ENCODE results near the gene PNKD. TPM values are rescaled to one million over a fixed set of nuclear protein-coding genes. Genes with fewer than 3 reads are reported as not detected.

The PNKD gene
- total and polyA plus RNA-seq, 2 experiments from 2014 or later: 28.2 to 83.3 TPM

DNA sequence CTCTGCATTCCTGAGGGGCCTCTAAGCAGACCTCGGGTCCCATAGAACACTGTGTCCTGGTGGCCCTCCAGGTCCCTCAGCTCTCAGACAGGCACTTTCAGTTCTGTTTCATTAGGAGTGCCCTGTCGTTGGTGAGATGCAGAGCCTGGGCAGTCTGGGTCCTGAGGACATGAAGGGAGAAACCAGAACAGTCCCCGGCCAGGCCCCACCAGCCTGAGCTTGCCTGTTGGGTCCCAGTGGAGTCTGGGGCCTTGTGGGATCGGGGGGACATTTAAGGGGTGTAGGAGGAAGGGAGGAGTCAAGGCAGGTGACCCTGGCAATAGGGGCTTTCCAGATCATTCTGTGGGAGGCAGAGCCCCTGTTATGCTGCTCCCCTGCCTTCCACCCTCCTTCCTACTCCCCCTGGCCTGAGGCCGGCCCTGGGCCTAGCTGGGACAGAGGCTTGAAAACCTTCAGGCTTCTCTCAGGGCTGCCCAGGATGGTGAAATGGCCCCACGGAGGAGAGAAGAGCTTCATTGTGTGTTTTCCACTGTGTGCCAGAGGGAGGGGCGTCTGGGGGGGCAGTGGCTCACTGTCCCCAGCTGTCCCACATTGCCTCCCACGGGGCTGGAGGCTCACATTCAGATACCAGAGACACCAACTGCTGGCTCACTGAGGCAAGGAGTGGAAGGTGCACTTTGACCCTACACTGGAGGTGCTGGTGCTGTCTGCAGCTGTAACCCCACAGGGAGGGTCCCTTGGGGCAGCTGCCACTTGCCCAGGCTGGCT is 59.7 kb downstream of the PNKD start:
- H3K9me2 ChIP-seq (ENCODE audit: insufficient read depth): no peaks in the 10 kb centered on the region
- Mint-ChIP-seq H3K4me3 (no peak overlapping the region), H3K36me3 (ENCODE audit: low read depth) (no peaks in the 10 kb centered on the region), H3K27me3 (ENCODE audit: insufficient read depth, low read depth, poor library complexity) (peaks cover 11% of the 10 kb centered on the region), H3K4me1 (peaks cover 55% of the 10 kb centered on the region), H3K27ac (no peak overlapping the region), H3K9me3 (no peaks in the 10 kb centered on the region)
- H3K27me3 ChIP-seq (ENCODE audit: insufficient read depth): no peaks in the 10 kb centered on the region
- H3F3A ChIP-seq (replicated peaks; ENCODE audit: low read depth): no peaks in the 10 kb centered on the region
- peaks cover 29% of the 10 kb centered on the region for H3K4me1 ChIP-seq (ENCODE audit: insufficient read depth)
- no peak overlapping the region for H3K4me2 ChIP-seq
- DNase-seq (ENCODE audit: low spot score) (no peak), ATAC-seq (no peak)
- H3K4me3 ChIP-seq: no peak overlapping the region
- H3K27ac ChIP-seq (ENCODE audit: low read depth): no peak overlapping the region
- no peaks in the 10 kb centered on the region for H3K79me2 ChIP-seq (replicated peaks; ENCODE audit: insufficient read depth)
- H3K36me3 ChIP-seq (ENCODE audit: insufficient read depth): no peaks in the 10 kb centered on the region
- TF ChIP-seq ZNF331 (CRISPR knock-in tag; IDR thresholded peaks at IDR 0.05; ENCODE audit: low read depth) (no peak), EZH2 (IDR thresholded peaks at IDR 0.05; ENCODE audit: low read depth, unreplicated experiment) (no peak), ZNF114 (CRISPR knock-in tag; IDR thresholded peaks at IDR 0.05) (no peak)
- TF ChIP-seq, protein P1, sequence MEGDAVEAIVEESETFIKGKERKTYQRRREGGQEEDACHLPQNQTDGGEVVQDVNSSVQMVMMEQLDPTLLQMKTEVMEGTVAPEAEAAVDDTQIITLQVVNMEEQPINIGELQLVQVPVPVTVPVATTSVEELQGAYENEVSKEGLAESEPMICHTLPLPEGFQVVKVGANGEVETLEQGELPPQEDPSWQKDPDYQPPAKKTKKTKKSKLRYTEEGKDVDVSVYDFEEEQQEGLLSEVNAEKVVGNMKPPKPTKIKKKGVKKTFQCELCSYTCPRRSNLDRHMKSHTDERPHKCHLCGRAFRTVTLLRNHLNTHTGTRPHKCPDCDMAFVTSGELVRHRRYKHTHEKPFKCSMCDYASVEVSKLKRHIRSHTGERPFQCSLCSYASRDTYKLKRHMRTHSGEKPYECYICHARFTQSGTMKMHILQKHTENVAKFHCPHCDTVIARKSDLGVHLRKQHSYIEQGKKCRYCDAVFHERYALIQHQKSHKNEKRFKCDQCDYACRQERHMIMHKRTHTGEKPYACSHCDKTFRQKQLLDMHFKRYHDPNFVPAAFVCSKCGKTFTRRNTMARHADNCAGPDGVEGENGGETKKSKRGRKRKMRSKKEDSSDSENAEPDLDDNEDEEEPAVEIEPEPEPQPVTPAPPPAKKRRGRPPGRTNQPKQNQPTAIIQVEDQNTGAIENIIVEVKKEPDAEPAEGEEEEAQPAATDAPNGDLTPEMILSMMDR (conservative IDR thresholded peaks at IDR 0.05; ENCODE audit: low read depth in 2 of 2): no peak
- TF ChIP-seq, protein P2, sequence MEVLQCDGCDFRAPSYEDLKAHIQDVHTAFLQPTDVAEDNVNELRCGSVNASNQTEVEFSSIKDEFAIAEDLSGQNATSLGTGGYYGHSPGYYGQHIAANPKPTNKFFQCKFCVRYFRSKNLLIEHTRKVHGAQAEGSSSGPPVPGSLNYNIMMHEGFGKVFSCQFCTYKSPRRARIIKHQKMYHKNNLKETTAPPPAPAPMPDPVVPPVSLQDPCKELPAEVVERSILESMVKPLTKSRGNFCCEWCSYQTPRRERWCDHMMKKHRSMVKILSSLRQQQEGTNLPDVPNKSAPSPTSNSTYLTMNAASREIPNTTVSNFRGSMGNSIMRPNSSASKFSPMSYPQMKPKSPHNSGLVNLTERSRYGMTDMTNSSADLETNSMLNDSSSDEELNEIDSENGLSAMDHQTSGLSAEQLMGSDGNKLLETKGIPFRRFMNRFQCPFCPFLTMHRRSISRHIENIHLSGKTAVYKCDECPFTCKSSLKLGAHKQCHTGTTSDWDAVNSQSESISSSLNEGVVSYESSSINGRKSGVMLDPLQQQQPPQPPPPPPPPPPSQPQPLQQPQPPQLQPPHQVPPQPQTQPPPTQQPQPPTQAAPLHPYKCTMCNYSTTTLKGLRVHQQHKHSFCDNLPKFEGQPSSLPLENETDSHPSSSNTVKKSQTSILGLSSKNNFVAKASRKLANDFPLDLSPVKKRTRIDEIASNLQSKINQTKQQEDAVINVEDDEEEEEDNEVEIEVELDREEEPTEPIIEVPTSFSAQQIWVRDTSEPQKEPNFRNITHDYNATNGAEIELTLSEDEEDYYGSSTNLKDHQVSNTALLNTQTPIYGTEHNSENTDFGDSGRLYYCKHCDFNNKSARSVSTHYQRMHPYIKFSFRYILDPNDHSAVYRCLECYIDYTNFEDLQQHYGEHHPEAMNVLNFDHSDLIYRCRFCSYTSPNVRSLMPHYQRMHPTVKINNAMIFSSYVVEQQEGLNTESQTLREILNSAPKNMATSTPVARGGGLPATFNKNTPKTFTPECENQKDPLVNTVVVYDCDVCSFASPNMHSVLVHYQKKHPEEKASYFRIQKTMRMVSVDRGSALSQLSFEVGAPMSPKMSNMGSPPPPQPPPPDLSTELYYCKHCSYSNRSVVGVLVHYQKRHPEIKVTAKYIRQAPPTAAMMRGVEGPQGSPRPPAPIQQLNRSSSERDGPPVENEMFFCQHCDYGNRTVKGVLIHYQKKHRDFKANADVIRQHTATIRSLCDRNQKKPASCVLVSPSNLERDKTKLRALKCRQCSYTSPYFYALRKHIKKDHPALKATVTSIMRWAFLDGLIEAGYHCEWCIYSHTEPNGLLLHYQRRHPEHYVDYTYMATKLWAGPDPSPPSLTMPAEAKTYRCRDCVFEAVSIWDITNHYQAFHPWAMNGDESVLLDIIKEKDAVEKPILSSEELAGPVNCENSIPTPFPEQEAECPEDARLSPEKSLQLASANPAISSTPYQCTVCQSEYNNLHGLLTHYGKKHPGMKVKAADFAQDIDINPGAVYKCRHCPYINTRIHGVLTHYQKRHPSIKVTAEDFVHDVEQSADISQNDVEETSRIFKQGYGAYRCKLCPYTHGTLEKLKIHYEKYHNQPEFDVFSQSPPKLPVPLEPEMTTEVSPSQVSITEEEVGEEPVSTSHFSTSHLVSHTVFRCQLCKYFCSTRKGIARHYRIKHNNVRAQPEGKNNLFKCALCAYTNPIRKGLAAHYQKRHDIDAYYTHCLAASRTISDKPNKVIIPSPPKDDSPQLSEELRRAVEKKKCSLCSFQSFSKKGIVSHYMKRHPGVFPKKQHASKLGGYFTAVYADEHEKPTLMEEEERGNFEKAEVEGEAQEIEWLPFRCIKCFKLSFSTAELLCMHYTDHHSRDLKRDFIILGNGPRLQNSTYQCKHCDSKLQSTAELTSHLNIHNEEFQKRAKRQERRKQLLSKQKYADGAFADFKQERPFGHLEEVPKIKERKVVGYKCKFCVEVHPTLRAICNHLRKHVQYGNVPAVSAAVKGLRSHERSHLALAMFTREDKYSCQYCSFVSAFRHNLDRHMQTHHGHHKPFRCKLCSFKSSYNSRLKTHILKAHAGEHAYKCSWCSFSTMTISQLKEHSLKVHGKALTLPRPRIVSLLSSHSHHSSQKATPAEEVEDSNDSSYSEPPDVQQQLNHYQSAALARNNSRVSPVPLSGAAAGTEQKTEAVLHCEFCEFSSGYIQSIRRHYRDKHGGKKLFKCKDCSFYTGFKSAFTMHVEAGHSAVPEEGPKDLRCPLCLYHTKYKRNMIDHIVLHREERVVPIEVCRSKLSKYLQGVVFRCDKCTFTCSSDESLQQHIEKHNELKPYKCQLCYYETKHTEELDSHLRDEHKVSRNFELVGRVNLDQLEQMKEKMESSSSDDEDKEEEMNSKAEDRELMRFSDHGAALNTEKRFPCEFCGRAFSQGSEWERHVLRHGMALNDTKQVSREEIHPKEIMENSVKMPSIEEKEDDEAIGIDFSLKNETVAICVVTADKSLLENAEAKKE (CRISPR knock-in tag; IDR thresholded peaks at IDR 0.05): no peak
- H2AFZ ChIP-seq: no peak overlapping the region
- no peaks in the 10 kb centered on the region for H4K20me1 ChIP-seq (replicated peaks; ENCODE audit: insufficient read depth)
